GM18498 (cell line): ENCODE results near the gene STX8.

Experiments
- ATAC-seq: cut with Tn5 transposase; IDR thresholded peaks from one replicate; pipeline ENCODE4 v1.9.1; 2021; ENCODE audit warnings: mild to moderate bottlenecking, moderate library complexity; ENCODE audit not compliant: unreplicated experiment

STX8 gene

DNA sequence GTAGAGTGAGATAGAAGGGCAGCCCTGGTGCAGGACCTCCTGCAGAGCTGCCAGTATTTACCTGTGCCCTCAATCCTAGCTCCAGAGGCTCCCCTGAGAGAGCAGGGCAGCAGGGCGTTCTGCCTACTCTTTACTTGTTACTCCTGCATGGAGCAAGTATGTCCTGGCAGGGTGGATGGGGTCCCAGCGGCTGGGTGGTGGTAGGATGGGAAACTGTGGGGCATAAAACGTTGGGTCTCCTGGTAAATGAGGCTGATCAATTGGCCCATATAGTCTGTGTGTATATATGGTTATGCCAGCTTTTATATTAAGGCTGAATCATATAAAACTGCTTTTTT is 362.3 kb downstream of the STX8 start:
- ATAC-seq: no peak

DNA sequence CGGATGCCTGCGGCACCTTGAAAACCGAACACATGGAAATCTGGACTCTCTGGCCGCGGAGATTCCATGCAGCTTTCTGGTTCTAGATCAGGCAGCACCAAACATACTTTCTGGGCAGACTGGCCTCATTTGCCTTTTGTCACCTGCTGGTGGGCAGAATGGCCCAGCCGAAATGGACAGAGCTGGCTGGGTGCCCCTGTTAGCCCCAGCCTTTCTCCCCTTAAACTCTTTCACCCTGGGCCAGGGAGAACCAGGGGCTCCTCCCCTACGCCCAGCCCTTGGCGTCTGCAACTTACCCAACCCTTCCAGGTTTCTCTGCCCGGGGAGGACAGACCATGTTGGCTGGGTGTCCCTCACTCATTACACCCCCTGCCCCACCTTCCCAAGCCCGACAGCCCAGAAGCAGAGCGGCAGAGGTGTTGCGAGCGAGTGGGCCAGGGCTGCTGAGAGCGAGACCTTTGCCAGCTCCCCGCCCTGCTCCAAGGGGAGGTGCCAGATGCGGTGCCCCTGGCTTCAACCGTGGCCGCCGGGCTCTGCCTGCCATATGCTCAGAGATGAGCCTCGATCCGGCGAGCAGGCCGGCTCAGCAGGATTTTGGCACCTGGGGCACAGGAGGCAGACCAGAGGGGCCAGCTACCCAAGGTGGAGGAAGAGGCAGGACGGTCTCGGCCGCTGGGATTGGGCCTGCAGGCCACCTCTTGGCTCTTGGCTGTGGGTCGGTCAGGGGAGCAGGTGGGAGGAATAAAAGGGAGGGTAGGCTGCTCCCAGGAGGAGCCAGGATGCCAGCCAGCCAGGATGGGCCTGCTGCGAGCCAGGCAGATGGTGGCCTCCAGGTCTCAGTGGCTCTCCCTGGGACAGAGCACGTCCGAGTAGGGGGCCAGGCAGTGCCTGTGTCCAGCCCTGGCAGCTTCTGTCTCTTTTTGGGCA is 363.0 kb downstream of the STX8 start:
- no peak for ATAC-seq

DNA sequence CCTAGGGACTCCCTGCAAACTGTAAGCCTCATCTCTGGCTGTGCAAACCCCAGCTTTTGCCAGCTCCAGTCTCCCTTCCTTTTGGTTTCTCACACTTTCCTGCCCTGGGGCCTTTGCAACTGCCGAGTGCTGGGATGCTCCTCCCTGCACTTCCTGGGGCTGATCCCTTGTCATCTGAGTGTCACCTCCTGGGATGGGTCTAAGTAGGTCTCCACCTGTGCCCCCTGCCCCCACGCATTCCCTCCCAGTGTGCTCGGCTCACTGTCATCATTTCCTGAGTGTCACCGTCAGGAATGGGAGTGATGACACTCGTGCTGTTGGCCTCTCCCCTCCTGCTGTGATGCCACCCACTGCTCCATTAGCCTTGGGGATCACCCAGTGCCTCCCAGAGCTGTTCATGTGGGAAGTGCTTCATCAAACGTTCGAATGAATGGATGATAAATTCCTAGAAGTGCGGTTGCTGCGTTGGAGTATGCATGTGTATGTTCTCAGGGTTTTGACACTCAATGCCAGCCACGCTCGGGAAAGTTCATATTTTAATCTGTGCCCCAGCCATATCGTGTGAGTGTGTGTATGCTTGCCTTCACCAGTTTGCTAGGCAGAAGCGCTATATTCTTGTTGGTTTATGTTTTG is 364.4 kb downstream of the STX8 start:
- ATAC-seq: no peak

DNA sequence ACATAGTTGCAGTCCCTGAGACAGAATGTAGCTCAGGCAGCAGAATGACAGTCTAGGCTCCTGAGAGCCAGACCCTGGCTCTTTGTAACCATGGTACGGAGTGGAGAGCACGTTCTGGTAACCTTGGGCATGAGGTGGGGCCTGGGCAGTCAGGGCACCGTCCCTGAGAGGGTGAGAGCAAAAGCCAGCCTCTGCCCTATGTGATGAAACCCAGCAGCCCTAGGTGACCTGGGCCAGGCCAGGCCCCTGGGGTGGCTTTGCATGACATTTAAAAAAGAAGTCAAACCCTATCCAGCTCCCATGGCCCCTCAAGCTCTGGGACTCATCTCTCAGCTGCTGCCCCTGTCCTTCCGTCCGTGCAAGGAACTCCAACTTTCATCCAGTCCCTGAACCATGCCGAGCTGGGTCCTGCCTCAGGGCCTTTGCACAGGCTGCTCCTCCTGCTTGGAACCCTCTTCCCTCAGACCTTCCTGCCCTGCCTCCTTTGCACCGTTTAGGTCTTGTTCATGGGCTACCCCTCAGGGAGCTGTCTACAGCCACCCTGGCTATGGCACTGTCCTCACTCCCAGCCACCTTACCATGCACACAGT is 365.7 kb downstream of the STX8 start:
- no peak for ATAC-seq

DNA sequence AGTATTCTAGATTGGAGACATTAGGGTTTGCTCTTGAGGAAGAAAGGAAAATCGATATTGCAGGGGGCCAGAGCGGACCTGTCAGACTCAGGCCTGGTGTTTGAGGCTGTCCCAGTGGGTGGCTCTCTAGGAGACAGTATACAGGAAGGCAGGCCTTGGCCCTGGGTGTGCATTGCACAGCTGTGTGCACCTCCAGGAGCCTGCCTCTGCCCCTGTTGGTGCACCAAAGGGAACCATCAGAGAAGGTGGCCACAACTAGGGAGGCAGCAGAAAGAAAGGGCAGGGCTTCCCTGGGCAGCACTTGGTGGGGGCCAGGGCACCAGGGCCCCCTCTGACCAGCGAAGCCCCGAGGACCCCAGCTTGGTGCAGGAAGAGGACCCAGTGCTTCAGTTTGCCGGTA is 366.3 kb downstream of the STX8 start:
- ATAC-seq: no peak

DNA sequence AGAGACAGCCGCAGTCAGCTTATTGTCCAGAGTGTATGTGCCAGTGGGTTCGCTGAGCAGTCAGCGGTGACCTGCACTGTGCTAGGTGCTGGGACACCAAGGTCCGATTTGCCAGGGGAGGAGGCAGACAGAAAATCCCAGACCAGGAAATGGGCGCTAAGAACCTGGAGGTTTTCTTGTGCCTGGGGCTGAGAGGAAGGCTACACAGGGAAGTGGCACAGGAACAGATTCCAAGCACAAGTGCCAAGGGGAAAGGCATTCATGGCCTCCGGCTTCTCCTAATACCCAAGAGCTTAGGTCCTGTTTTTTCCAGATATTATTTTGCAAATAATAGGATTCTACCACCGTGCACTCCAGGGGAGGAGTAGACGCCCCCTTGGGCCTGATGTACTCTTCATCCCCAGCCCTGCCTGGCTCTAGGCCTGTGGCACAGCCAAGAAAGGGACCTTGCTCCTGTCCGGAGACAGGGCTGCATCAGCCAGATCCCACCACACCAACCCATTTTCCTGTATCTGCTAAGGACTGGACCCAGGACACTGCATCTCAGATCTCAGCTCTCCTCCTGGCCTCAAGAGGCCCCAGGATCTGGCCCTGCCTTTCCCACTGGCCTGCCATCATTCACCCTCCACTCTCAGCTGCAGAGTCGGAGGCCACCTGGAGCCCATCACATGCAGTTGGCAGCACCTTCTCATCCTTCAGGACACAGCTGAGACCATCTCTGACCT is 367.1 kb downstream of the STX8 start:
- no peak for ATAC-seq

DNA sequence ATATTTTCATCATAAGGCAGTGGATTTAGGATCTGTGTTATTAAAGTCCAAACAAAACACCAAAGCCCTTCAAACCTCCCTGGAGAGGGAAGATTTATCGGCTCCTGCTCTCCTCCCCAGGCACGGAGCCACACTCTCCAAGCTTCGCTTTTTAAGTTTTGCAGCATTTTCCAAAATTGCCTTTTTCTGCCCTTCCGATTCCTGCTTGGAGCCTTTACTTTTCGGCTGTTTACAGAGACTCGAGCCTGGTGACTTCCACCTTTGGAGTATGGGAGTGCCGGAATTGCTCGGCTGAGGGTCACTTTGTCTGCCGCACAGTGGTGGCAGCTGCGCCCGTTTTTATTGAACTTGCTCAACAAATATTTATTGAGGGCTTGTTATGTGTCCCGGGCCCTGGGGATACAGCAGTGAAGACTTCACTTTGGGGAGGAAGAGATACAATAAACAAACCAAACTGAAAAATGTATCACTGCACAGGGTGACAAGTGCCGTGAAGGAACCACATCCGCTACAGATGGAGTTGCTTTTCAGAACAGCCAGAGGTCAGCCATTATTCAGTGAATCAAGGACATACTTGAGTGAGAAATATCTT is 368.8 kb downstream of the STX8 start:
- ATAC-seq: no peak

DNA sequence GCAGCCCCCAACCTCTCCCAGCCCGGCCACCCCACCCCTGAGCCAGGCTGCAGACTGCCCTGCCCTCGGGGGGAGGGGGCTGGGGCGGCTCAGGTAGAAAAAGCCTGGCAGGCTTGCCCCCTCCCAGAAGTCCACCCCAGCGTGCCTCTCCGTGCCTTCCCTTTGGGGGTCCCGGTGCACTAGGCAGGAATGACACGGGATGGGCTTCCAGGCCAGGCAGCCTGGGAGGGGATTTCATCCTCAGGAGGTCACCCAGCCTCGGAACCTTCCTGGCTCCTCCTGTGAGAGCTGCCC is 369.3 kb downstream of the STX8 start:
- no peak for ATAC-seq

DNA sequence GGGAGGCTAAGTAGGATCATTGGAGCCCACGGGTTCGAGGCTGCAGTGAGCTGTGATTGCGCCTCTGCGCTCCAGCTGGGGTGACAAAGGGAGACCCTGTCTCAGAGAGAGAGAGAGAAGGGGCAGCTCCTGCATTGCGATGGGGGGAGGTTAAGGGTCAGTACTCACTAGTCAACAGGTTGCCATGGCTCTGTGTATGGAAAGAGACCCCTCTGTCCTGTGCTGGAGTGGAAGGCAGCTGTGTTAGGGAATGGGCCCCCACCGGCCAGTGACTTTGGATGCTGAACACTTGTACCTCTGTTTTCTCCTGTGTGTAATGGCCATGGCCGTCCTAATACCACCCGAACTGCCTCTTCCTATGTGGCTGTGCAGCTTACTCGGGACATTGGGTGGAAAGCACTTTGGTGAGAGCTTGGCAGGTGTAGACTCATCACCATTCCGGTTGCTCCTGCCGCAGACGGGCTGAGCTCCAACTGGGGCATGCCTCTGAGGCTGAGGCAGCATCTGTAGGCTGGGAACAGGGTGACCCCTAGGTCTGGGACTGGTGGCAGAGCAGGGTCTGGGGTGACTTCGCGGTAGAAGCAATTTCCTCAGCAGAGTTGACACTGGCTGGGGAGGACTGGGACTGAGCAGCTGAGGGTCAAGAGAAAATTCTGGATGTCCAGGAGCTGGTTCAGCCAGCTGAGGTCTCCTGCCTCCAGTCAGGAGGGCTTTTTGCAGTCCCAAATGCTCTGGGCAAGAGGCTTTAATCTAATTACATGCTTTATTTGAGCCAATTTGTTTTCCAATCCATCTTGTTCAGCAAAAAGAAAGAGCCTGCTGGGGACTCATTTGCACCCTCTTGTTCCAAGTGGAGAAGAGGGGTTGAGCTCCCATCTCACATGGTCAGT is 369.9 kb downstream of the STX8 start:
- no peak for ATAC-seq

DNA sequence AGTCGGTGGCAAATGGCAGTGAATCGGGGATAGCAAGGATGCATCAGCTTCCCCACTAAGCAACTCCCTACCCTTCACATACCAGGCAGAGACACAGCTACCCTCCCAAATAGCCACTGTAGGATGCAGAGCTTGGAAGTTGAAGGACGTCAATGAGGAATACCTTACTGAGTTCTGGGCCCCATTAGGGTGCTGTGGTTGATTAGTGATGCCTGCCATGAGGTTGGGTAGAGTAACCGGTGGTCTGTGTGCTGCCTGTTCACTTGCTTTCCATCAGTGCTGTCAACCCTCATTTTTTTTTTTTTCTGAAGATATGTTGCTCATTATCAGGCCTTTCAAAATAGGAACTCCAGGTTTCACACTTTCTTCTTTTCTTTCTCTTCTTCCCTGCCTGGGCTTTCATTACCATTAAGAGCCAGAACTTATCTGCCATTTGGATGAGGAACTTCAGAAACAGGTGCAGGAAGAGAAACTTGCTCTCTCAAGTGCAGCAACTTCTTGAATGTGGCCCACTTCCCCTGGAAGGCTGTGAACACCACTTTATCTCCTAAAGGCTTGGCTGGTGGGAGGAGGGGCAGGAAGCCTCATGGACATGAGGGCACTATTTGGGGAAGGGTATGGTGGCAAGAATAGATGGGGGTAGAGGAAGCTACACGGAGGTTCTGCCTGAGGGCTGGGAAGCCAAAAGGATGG is 370.8 kb downstream of the STX8 start:
- ATAC-seq: no peak

DNA sequence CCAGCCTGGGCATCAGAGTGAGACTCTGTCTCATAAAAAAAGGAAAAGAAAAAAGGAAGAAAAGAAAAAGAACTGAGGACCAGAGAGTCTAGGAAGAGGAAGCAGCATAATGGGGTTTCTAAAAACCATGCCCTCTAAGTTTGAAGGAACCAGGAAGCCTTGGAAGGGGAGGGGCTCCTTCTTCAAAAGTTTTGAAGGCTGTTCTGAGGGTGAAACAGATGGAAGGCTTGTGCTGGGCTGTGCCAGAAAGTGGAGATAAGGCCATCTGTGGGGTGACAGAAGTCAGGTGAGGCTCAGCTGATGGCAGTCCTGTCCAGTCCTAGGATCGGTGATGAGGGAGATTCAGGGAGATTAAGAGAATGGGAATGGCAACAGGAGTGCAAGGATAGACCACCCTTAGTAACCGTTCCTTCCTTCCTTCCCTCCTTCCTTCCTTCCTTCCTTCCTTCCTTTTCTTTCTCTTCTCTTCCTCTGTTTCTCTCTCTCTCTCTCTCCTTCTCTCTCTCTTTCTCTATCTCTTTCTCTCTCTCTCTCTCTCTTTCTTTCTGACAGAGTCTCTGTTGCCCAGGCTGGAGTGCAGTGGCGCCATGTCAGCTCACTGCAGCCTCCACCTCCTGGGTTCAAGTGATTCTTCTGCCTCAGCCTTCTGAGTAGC is 371.7 kb downstream of the STX8 start:
- no peak for ATAC-seq

DNA sequence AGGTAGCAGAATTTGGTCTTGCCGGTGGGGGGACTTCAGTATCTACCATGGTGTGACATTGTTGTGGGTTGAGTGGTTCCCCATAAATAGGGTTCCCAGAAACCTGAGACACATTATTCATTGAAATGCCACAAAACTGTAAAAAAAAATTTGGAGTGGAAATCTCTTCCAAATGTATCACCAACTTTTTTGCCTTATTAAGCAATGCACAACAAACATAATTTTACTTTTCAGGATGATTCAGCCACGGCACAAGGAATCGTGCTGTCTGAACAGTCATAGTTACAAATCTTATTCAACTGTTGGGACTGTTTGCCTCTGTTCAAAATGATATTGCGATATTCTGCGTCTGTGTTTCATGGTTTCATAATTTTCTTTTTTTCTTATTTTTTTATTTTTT is 373.1 kb downstream of the STX8 start:
- no peak for ATAC-seq

DNA sequence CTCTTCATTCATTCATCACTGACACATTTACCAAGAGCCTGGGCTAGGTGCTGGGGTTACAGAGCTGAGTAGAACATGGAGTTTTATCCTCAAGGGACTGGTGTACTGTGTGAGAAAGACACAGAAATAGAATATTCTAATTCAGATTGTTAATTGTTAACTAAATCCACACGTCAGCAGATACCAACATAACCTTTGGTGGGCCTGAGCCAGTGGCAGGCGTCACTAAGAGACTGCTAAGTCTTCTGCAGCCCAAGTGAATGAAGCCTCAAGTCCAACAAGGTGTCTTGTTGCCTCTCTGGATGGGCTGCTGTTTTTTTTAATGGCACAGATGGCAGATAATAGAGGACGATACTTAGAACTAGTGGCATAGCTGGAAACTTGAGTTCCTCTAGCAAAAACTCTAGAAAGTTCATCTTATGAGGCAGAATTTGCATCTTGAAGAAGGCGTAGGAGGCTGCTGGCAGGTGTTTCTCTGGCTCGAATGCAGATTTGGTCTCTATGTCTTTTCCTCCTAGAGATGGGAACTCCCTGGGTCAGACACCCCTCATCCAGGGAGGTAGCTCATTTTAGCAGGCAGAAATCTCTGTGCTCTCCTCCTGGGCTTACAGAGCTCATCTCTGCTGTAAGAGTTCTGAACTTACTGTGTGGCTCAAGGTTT is 374.8 kb downstream of the STX8 start:
- ATAC-seq: peak; percentile 68
